C1 segment of cervical spinal cord (tissue), 14 donors: ENCODE data around the gene SH2D5.
"Not testable (repeated sequence)": the region's sequence is repeated elsewhere in the genome, so short reads cannot be mapped to it uniquely, and the experiment has no call there.

Experiments
- DNase-seq, 14 donors: peaks; one replicate each; lab custom pipeline; 2025; lab: John Stamatoyannopoulos, UW

The SH2D5 gene

DNA sequence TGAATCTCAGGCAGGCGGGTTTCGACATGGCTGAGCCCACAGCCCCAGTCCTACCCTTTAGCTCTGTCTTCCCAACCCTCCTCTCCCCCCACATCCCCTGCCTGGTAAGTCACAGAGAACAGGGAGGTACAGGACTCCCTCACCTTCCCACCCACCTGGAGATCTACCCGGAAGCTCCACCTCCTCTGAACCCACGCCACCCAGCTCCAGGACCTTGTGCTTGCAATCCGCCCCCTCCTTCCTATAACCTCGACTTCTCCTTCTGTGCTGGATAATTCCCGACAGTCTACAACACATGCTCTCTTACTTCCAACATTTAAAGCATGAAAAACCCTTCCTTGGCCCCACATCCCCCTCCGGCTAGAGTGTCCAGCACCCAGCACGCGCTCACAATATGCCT is 37.0 kb downstream of the SH2D5 start:
- no peak for DNase-seq

DNA sequence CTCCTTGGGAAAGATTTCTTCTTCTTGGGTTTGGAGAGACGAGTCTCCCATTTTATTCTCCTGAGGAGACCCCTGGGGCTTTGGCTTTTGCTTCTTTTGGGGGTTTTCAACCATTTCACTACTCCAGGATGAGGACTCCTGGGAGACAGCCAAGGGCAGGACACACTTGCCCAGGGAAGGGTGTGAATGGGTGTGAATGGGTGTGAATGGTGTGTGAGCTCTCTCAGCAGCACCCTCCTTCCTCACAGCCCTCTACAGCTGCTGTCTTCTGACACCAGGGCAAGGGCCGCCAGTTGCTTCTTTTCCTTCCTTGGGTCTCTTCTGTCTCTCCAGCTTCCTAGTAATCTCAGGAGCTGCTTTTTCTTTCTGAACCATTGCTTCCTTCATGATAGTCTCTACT is 38.9 kb downstream of the SH2D5 start:
- no peak for DNase-seq

DNA sequence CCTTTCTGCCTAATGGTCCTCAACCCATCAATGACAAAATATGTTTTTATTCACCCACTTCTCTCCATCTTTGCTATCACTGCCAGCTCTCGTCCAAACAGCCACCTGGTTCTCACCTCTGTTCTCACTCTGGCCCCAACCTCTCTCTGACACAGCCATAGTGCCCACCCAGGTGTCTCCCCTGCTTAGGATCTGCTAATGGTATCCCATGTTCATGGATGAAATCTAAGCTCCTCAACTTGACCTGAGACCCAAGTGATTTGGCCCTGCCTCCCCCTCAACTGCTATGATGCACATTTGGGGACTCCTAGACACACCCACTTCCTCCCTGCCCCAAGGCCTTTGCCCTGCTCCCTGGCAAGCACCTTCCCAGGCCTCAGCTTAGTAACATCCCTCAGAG is 40.6 kb downstream of the SH2D5 start:
- DNase-seq = no peak

DNA sequence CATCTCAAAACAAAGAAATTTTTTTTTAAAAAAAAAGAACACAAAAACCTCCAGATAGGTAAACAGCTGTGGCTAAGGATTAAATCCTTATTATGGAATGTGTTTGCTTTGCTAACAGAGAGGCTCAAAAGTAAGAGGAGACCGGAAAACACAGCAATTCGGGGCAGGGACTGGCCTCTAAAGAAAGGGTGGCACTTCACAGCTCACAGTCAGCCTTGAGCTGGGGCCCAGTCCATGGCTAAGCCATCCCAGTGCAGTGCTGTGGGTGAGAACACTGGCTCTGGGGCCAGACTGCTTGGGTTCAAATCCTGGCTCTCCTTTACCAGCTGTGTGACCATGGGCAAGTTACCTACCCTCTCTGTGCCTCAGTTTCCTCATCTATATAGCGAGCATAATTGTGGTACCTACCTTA is 42.9 kb downstream of the SH2D5 start:
- DNase-seq = no peak

DNA sequence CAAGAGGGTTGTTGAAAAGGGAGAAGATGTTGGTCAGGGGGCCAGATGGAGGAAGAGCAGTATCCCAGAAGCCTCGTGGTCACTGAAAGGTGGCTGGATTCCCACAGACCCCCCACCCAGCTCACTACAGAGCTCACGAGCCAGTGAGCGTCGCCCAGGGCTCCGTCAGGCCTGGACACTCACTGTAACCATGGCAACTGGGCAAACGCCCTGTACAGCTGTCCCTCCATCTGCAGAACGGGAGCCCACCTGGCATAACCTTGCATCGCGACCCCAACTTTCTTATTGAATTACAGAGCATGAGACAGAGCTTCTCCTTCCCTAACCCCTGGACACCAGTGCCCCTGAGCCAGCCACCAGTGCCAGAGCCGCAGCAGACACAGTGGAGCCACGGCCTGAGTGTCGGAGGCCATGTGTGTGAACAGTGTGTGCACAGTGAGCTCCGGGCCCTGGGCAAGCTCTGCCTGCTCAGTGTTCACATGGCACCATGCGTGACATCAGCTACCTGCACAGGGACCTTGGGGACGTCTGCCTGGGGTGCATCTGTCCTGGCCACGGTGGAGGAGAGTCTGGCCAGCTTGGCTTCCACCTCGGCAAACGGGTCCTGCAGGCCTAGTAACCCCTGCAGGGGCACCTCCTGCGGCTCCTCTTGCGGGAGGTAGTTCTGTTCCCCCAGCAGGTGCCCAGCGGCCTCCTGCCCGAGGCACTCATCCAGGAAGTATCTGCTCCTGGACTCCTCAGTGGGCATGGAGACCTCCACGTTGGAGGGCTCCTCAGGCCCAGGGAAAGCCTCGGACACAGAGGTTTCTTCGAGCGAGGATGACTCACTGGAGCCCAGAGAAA is 45.4 kb downstream of the SH2D5 start:
- DNase-seq = no peak

DNA sequence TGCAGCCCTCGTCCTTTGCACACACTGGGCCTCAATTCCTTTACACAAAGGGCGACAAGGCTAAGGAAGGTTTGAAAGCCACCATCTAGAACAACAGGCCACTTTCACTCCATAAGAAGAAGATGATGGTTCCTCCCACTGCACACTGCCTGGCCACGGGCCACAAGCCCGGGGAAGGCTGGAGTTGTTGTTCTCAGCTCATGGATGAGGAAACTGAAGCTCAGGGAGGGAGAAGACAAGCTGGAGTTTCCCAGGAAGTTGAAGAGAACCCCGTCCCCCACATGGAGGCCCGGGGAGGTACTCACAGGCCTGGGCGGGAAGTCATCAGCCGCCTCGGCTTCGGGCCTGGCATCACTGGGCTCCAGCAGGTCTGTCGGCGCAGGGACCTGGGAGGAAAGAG is 46.8 kb downstream of the SH2D5 start:
- DNase-seq = no peak

DNA sequence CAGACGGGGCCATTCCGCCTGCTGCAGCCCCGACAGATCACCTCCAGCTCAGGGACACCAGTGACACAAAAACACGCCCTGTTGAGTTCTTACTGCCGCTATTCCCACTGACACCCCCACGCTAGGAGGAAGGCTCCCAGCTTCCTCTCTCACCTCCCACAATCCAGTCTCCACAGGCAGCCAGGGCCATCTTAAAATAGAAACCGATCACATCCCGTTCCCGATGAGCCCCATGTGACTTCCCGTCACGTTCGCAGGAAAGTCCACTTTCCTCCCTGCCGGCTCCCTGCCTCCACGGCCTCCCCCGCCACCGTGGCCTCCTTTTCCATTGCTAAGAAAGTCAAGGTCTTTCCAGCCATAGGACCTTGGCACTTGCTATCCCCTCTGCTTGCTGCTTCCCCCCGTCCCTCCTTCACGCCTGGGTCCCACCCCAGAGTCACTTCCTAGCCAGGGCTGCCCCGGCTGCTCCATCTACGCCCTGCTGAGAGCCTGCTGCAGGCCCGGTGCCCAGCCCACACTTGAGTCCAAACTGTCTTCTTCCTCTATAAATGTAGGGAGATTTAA is 47.3 kb downstream of the SH2D5 start:
- DNase-seq = no peak

DNA sequence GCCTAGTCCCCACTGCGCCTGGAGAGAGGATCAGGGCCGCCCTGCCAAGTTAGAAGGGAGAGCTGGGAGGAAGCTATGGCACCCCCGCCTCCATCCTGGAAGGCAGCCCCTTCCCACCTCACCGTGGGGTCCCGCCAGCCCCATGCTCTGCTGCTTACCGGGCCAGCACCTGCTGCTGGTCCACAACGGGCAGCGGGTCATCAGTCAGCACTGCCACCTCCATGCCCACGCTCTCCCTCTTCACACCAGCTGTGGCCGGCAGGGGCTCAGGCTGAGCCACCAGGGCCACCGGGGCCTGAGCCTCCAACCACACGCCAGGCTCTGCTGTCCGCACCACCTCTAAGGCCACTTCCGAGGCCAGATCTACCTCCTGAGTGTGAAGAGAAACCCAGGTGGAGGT is 47.9 kb downstream of the SH2D5 start:
- DNase-seq = no peak

DNA sequence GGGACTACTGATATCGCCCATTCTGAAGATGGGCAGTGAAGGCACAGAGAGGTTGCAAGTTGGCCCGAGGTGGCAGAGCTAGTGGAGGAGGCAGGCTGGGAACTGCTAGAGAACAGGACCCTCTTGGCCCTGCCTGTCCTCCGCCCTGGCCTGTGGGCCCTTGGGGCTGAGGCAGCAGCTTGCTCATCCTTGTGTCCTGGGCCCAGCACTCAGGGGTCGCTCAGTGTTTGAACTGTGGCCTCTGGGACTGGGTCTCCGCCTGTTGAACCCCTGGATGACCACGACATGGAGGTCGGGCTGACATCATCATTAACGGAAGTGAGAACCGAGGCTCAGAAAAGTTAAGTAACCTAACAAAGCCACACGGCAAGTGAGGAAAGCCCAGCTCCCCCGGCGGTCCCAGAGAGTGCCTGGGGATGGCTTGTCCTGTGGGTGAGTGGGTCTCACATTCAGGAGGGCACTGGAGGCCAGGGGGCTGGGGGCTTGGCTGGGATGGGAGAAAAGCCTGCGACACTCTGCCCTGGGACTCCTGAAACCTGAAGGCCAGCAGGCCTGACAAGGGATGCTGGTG is 48.4 kb downstream of the SH2D5 start:
- no peak for DNase-seq

DNA sequence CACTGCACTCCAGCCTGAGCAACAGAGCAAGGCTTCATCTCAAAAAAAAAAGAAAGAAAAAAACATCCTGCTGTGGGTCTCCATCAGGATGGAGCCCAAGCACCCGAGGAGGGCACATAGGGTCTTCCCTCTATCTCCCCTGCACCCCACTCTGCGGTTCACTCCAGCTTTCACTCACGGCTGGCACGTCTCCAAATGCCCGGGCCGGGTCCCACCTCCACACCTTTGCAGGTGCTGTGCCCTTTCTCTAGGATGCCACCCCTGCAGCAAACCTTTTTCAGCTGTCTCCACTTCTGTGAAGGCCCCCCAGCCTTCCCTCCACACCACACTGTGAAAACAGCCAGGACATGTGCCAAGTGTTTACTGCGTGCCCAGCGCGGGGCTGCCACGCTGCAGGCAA is 48.9 kb downstream of the SH2D5 start:
- DNase-seq = no peak

DNA sequence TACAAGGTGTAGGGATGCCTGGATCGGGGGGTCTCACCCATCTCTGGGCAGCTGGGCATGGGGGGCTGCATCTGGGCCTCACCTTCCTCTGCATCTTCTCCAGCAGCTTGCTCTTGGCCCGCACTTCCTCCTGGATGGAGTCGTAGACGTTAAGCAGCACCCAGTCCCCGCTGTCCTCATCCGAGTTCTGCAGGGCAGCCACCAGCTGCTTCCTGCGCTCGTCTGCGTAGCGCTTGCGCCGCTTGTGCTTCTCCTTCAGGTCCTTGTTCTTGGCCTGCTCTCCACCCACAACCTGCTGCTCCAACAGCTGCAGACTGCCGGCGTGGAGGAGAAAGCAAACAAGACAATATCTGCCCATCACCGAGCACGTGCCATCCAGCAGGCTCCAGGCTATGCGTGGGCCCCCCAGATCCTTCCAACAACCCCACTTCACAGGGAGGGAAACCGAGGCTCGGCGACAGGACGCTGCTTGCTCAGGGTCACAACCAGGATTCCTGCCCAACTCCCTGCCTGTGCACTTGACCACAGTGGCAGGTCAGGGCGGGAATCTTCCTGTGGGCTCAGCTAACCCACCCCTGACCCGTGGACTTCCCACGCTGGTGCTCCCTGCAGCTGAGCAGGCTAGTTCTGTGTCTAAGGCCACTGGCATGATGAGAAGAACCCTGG is 49.8 kb downstream of the SH2D5 start:
- DNase-seq = peak in 4 of 14 donors; percentile 10 to 34 (median 23)

DNA sequence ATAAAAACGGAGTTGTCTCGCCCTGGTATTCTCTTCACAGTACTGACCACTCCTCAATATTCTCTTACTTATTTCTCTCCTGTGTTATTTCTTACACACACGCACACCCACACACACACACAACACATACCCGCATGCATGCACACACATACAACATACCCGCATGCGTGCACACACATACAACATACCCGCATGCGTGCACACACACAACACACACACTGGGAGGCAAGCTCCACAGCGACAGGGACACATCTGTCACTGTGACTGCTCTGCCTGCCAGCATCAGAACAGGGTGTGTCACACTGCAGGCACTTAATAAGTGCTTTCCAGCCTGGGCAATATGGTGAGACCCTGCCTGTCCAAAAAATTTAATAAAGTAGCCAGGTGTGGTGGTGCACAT is 50.5 kb downstream of the SH2D5 start:
- no peak for DNase-seq

DNA sequence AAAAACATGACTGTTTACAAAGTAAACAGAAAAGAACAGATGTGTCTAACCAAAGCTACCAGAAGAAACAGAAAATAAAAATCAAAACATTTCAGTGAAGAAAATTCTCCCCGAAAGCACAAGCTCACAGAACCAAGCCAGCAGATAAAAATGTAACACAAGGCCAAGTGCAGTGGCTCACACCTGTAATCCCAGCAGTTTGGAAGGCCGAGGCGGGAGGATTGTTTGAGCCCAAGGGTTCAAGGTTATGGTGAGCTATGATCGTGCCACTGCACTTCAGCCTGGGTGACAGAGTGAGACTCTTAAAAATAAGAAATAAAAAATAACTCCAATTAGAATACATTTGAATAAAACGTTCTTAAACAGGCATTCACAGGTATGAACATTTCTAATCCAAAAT is 52.2 kb downstream of the SH2D5 start:
- DNase-seq = no peak

DNA sequence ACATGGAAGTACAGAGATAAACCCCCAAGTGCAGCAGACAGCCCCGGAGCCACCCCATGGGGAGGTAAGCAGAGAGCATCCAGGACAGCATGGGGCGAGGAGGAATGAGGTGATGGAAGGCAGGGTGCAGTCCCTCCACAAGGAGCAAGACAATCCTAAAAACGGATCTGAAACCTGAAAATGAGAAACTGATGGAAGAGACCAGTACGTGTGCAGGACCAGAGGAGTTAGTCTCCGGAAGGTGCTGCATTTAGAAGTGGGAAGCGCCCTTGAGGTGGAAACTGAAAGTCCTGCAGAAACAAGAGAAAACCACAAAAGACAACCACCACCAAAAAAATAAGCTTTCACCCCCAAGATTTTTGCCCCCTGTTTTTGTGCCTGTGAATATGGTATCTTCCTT is 53.9 kb downstream of the SH2D5 start:
- peak in 1 of 14 donors; percentile 11 for DNase-seq

DNA sequence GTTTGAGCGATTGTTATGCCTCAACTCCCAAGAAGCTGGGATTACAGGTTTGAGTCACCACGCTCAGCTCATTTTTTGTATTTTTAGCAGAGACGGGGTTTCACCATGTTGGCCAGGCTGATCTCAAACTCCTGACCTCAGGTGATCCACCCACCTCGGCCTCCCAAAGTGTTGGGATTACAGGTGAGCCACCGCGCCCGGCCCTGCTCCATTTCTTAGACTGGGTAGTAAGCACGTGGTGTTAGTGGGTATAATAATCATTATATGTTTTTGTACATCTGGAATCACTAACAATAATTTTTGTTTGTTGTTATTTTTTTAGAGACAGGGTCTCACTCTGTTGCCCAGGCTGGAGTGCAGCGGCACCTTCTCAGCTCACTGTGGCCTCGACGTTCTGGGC is 58.9 kb downstream of the SH2D5 start:
- not testable (repeated sequence) for DNase-seq

DNA sequence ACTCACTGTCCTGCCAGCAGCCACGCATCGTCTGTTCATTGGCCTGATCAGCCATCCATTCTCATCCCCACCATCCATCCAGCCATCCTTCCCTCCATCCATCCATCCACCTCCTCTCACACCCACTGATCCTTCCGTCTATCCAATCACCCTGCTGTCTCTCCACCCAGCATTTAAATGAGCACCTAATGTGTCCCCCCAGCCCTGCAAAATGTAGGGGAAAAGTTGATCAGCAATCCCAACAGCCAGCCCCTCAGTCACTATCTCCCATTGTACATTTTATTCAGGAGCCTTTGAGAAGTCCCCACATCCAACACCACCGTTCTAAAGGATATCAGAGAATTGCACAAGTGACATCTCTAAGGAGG is 60.3 kb downstream of the SH2D5 start:
- DNase-seq = no peak

DNA sequence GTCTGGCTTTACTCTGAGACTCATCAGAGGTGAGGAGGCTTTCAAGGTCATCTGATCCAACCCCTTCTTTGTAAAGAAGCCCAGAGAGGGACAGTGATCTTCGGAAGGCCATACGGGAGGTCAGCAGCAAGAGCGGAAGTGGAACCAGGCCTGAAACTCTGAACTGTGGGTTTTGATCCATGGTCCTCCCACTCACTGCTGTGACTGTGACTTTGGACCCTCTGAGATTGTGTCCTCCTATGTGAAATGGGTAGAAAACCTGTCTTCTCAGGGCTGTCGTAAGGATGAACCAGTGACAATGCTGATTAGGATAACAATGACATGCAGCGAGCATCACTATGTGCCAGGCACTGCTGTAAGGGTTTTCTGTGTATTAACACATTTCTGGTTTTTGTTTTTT is 61.6 kb downstream of the SH2D5 start:
- no peak for DNase-seq
